GM12878 (cell line): ENCODE data around the gene DUSP16. TPM values are rescaled to one million over a fixed set of nuclear protein-coding genes. Genes with fewer than 3 reads are reported as not detected.
A peak's percentile ranks its signal among the peaks of the same experiment; 100 is the strongest.

Experiments used
- ATF2 ChIP-seq: IDR thresholded peaks from 2 replicates; pipeline ENCODE4 v1.6.1; 2012; ENCODE audit warnings: low read length, inconsistent platforms
- CHD2 ChIP-seq: IDR thresholded peaks from 2 replicates; pipeline ENCODE4 v1.6.1; 2011; ENCODE audit warnings: low read depth, low read length, improper control_type of control experiment, borderline replicate concordance
- CUX1 ChIP-seq: IDR thresholded peaks from 2 replicates; pipeline ENCODE4 v1.6.1; 2012; ENCODE audit warnings: improper control_type of control experiment, low read depth, low read length; ENCODE audit not compliant: insufficient replicate concordance
- E4F1 ChIP-seq: fragments of 450-650 bp; IDR thresholded peaks from 2 replicates; pipeline ENCODE4 v1.6.1; 2018; ENCODE audit warnings: borderline replicate concordance, mild to moderate bottlenecking; ENCODE audit not compliant: partially characterized antibody
- ELK1 ChIP-seq: IDR thresholded peaks from 2 replicates; pipeline ENCODE4 v1.6.1; 2012; ENCODE audit warnings: low read depth, low read length, improper control_type of control experiment
- EZH2 ChIP-seq: IDR thresholded peaks from 2 replicates; pipeline ENCODE4 v1.6.1; 2012; ENCODE audit warnings: low read depth, mild to moderate bottlenecking, control low read depth, inconsistent platforms, low read length, borderline replicate concordance; ENCODE audit not compliant: control insufficient read depth
- FOXK2 ChIP-seq: fragments of 450-650 bp; IDR thresholded peaks from 2 replicates; pipeline ENCODE4 v1.6.1; 2017; ENCODE audit warnings: mild to moderate bottlenecking, moderate library complexity
- IRF3 ChIP-seq: fragments of 450-650 bp; IDR thresholded peaks from 2 replicates; pipeline ENCODE4 v1.6.1; 2014; ENCODE audit warnings: mild to moderate bottlenecking
- MLLT1 ChIP-seq: fragments of 450-650 bp; IDR thresholded peaks from 2 replicates; pipeline ENCODE4 v1.6.1; 2016; ENCODE audit warnings: mild to moderate bottlenecking
- RAD21 ChIP-seq: IDR thresholded peaks from 2 replicates; pipeline ENCODE4 v1.6.1; 2011; ENCODE audit warnings: mild to moderate bottlenecking, low read depth, low read length, moderate library complexity; ENCODE audit not compliant: insufficient read depth
- RUNX3 ChIP-seq: IDR thresholded peaks from 2 replicates; pipeline ENCODE4 v1.6.1; 2012; ENCODE audit warnings: low read length, inconsistent platforms
- SIN3A ChIP-seq: IDR thresholded peaks from 2 replicates; pipeline ENCODE4 v1.6.1; 2012; ENCODE audit warnings: low read depth, low read length, improper control_type of control experiment
- SMAD1 ChIP-seq: fragments of 450-650 bp; IDR thresholded peaks from 2 replicates; pipeline ENCODE4 v1.6.1; 2018; ENCODE audit warnings: mild to moderate bottlenecking, low read depth; ENCODE audit not compliant: partially characterized antibody
- SUPT20H ChIP-seq: IDR thresholded peaks from 2 replicates; pipeline ENCODE4 v1.6.1; 2011; ENCODE audit warnings: low read depth, mild to moderate bottlenecking, low read length, moderate library complexity, borderline replicate concordance; ENCODE audit not compliant: control insufficient read depth
- TBL1XR1 ChIP-seq: IDR thresholded peaks from 2 replicates; pipeline ENCODE4 v1.6.1; 2012; ENCODE audit warnings: low read depth, low read length, improper control_type of control experiment
- TCF3 ChIP-seq: IDR thresholded peaks from 2 replicates; pipeline ENCODE4 v1.6.1; 2012; ENCODE audit warnings: low read depth, mild to moderate bottlenecking, low read length, borderline replicate concordance; ENCODE audit not compliant: insufficient read depth
- polyA plus RNA-seq, 11 experiments: library from polyadenylated mRNA; depleted of rRNA in 4 of 11; unstranded in 6 of 11; stranded (reverse) in 5 of 11; fragments of >200 nt; fragmentation: Nextera tagmentation in 4 of 11; fragmentation: Illumina TruSeq in 1 of 11; extraction: Ambion mirVana in 4 of 11; extraction: Trizol in 1 of 11; gene quantifications; 1 replicate in 1 of 11; 2 replicates in 10 of 11; pipeline versions ENCODE4 v1.2.1 to v1.2.3, GENCODE V29; 2011 to 2016; ENCODE audit warnings: inconsistent platforms in 2 of 11, missing spikeins in 2 of 11, low read depth in 1 of 11
- total RNA-seq, 4 experiments: library from RNA; depleted of rRNA in 3 of 4; stranded (reverse); fragments of >200 nt in 3 of 4; fragmentation: Illumina TruSeq in 1 of 4; extraction: Trizol in 1 of 4; gene quantifications; 2 replicates each; pipeline versions ENCODE4 v1.2.1 to v1.2.3, GENCODE V29; 2013 to 2021

DUSP16 gene
- total and polyA plus RNA-seq, 10 of the 15 experiments (the other 5 are each of a cell fraction or from before 2014, with no cell fraction given): 3.9 to 75.3 (median 26.8) TPM

DNA sequence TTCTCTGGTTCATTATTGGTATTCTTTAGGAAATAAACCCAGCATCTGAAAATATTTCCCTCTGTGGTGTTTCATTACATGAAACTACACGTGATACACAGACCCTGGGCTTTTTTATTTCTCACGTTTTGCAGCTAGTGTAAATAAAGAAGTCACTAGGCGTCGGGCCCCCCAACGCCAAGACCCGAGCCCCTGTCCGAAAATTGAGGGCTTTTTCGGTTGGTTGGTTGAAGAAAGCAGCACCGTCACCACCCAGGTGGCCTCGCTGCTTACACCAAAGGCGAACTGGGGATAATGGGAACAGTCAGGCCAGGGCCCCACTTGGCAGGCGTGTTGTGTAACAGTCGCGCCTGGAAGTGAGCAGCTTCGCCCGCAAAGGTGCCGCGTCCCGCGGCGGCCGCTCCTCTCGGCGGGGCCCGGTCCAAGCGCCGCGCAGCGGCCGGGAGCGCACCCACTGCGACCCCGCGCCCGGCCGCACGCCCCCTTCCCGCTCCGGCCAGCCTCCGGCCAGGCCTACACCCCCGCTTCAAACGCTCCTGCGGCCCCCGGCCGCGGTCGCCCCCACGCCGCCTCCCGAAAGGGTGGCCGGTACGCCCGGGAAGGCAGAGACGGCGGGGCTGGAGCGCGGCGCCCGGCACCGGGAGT is 1.2 kb downstream of the DUSP16 start (continued):
- TF ChIP-seq ELK1: no peak
- no peak for TF ChIP-seq E4F1
- TF ChIP-seq CUX1: no peak
- no peak for TF ChIP-seq TCF3
- no peak for TF ChIP-seq RUNX3
- no peak for TF ChIP-seq TBL1XR1
- TF ChIP-seq FOXK2: no peak
- no peak for TF ChIP-seq SUPT20H
- TF ChIP-seq RAD21: no peak
- TF ChIP-seq SMAD1: peak; percentile 59
- TF ChIP-seq SIN3A: no peak
- no peak for TF ChIP-seq CHD2
- TF ChIP-seq EZH2: no peak
- TF ChIP-seq MLLT1: peak; percentile 96
- no peak for TF ChIP-seq IRF3
- TF ChIP-seq ATF2: no peak
